Body of pancreas (tissue), 4 donors: Measurements from ENCODE around the gene NIPAL4.

Experiments used
- POLR2A ChIP-seq, 3 donors: fragments of 450-650 bp; IDR thresholded peaks; one replicate each; pipeline ENCODE4 v1.6.1; 2016; ENCODE audit warnings: antibody characterized with exemption in 3 of 3, mild to moderate bottlenecking in 2 of 3
- TF ChIP-seq, protein P1 (sequence below), 7 experiments: fragments of 450-650 bp in 4 of 7; fragments of 200-600 bp in 3 of 7; sonication (generic) in 3 of 7; IDR thresholded peaks; one replicate each; pipeline ENCODE4 v1.5.1; 2016 to 2019; ENCODE audit warnings: antibody characterized with exemption in 7 of 7

DNA sequence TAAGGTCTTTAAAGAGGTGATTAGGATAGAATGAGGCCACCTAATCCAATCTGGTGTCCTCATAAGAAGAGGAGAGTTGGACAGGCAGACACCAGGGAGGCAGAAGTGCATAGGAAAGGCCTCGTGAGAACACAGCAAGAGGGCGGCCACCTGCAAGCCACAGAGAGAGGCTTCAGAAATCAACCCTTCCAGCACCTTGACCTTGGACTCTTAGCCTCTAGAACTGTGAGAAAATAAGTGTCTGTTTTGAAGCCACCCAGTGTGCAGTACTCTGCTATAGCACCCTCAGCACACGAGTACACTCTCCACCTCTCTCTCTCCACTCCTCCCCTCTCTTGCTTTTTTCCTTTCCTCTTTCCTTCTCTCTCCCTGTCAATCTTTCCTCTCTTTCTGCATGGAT is 26.8 kb downstream of the NIPAL4 start:
- TF ChIP-seq POLR2A (IDR thresholded peaks at IDR 0.05): no peak
- TF ChIP-seq, protein P1, sequence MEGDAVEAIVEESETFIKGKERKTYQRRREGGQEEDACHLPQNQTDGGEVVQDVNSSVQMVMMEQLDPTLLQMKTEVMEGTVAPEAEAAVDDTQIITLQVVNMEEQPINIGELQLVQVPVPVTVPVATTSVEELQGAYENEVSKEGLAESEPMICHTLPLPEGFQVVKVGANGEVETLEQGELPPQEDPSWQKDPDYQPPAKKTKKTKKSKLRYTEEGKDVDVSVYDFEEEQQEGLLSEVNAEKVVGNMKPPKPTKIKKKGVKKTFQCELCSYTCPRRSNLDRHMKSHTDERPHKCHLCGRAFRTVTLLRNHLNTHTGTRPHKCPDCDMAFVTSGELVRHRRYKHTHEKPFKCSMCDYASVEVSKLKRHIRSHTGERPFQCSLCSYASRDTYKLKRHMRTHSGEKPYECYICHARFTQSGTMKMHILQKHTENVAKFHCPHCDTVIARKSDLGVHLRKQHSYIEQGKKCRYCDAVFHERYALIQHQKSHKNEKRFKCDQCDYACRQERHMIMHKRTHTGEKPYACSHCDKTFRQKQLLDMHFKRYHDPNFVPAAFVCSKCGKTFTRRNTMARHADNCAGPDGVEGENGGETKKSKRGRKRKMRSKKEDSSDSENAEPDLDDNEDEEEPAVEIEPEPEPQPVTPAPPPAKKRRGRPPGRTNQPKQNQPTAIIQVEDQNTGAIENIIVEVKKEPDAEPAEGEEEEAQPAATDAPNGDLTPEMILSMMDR (IDR thresholded peaks at IDR 0.05): no peak
